GM10266 (cell line): ENCODE data around the gene TBC1D4.

Experiments used
- DNase-seq: peaks from one replicate; pipeline ENCODE4 v3.0.0; 2012; ENCODE audit errors: extremely low spot score
- TF ChIP-seq, protein P1 (sequence below): IDR thresholded peaks from 2 replicates; pipeline ENCODE4 v1.5.1; 2012; ENCODE audit warnings: mild to moderate bottlenecking, low read depth; ENCODE audit not compliant: control insufficient read depth, insufficient read depth; ENCODE audit errors: missing control alignments

Gene TBC1D4

DNA sequence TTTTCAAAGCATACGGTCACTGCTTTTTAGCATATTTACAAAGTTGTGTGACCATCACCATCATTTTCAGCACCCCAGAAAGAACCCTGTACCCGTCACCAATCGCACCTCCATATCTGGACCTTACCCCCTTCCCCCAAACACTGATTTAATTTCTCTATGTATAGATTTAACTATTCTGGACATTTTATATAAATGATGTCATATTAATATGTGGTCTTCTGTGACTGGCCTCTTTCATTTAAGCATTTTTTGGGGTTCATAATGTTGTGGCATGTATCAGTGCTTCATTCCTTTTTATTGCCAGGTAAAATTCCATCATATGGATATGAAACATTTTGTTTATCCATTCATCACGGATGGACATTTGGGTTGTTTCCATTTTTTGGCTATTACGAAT is 74.0 kb downstream of the TBC1D4 start:
- TF ChIP-seq, protein P1, sequence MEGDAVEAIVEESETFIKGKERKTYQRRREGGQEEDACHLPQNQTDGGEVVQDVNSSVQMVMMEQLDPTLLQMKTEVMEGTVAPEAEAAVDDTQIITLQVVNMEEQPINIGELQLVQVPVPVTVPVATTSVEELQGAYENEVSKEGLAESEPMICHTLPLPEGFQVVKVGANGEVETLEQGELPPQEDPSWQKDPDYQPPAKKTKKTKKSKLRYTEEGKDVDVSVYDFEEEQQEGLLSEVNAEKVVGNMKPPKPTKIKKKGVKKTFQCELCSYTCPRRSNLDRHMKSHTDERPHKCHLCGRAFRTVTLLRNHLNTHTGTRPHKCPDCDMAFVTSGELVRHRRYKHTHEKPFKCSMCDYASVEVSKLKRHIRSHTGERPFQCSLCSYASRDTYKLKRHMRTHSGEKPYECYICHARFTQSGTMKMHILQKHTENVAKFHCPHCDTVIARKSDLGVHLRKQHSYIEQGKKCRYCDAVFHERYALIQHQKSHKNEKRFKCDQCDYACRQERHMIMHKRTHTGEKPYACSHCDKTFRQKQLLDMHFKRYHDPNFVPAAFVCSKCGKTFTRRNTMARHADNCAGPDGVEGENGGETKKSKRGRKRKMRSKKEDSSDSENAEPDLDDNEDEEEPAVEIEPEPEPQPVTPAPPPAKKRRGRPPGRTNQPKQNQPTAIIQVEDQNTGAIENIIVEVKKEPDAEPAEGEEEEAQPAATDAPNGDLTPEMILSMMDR: no peak
- DNase-seq: no peak

DNA sequence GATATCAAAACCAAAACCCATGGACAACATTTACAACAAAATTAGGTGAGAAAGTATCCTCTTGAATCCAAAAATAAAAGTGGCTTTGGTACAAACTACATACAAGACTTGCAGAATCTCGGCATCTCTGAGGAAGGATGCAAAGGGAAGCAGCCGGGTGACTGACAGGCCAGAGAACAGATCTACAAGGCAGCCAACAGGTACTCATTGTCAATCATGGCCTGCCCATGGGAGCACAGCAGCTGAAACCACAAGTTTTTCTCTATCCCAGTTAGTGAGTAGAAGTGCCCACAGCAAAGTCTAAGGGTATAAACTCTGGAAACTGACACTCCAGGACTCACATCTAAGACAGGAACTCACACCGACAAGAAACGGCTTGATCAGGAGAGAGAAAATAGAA is 74.5 kb downstream of the TBC1D4 start:
- DNase-seq: no peak
- TF ChIP-seq, protein P1: no peak

DNA sequence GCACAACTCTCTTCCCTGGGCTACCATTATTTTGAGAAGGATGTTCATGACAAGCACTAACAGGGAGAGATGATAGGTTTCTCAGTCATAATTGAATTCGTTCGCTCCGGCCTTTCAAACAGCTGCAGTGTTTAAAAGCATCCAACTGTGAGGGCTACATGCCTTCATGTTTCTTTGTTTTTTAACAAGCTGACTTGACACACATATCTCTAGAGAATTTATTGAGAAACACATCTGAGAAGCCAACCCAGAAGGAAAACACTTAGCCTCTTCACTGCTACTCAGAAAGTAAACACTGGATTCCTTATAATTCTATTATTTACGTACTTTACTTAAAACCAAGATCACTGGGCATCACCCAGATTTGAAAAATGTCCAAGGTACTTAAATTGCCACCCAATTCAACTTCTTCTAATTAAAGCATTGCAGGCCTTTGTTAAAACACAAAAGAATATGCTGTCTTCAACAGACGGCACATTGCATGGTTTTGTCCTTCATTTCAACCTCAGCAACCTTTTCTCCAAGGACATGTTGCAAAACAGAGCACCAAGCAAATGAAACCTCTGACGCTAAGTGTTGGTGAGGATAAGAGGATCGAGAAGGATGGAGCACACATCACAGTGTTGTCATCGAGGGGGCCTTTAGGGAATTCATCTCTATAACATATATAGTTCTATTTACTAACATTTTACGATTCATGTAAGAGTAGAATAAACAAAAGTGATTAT is 75.8 kb downstream of the TBC1D4 start:
- no peak for DNase-seq

DNA sequence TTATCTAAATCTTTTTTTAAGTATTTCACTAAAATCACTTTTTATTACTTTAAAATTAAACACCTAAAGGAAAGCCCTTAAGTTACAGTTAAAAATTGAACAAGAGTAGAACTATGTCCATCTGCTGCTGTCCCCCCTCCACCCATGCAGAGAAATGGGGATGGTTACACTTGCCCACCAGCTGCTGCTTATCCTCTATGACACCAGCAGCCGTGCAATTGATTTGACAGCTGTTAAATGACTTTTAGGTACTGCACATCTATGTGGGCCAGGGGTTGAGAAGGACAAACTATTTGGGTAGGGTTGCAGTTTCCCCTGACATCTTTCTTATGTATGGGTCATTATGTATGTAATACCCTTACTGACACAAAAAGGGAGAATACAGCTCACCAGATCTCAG is 77.2 kb downstream of the TBC1D4 start:
- TF ChIP-seq, protein P1: no peak
- DNase-seq: no peak

More for the DNA sequence above, 75.8 kb downstream of the TBC1D4 start:
- TF ChIP-seq, protein P1: no peak

DNA sequence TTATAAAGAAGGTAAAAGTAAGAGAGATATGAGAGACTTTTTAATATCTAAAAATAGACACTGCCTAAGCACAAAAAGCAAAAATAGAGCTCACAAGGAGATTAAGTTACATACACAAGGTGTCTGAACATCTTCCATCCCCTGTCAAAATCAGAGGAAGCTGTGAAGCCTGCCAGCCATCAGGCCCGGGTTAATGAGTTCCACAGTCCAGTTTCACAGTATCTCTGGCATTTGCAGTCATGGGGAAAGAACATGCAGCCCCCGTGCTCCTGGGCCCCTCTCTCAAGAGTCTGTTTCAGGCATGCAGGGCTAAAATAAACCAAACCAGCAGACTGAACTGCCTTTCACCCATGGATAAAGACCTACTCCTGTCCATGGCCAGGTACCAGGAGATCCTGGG is 79.2 kb downstream of the TBC1D4 start:
- DNase-seq: no peak
- TF ChIP-seq, protein P1: no peak

DNA sequence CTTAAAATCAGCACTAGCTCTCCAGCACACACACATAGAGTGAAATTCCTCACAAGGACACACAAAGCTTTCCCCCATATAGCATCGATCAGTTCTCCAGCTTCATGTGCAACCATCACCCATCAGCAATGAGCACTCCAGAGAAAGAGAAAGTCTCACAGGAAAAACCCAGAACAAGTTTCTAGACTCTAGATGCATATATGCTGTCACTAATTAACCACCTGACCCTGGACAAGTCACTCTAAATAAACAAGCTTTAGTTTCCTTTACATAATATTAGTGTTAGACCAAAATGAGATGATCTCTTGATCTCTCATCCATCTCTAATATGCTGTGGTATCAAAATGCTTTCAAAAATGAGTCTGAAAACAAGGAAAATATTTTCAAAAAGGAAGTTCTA is 81.2 kb downstream of the TBC1D4 start:
- DNase-seq: no peak
- TF ChIP-seq, protein P1: no peak

DNA sequence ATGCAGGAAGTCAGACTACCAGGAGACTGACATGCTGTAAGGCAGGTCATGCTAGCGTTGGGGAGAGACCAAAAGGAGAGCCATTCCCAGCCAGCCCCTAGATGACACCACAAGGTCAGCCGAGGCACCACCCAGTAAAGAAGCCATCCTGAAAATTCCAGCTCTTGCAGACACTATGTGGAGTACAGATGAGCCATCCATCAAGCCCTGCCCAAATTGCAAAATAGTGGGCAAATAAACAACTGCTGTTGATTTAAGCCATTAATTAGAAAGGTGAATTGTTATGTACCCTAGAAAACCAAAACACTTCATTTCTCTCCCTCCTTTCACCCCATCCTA is 82.1 kb downstream of the TBC1D4 start:
- DNase-seq: no peak
- TF ChIP-seq, protein P1: no peak
